GM21737 (cell line): ENCODE results near the gene RAC2.
A peak's percentile ranks its signal among the peaks of the same experiment; 100 is the strongest.

Source experiments
- ATAC-seq: cut with Tn5 transposase; IDR thresholded peaks from one replicate; pipeline ENCODE4 v1.9.1; 2021; ENCODE audit warnings: mild to moderate bottlenecking, moderate library complexity; ENCODE audit not compliant: unreplicated experiment

RAC2 gene

DNA sequence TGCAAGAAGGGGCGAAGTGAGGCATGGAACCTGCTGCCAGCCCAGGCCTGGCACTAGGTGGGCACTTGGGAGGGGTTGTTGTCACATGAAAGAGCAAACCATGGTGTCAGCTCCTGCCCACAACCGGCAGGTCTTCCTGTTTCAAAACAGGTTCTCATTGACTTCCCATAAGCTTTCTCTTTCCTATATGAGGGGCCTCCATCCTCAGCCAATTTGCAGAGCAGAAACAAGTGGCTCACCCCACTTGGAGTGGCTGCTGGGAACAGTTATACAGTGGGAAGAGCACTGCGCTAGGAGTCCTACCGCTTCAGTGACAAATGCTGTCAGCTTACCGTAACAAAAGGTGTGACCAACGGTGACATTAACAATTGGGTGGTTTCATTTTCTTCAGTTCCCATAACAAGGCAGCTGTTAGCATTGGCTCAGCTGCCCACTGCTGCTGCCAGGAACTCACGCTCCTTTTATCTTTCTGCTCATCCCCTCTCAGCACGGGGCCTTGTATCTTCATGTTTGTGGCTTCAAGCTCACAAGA is 21.6 kb downstream of the RAC2 start:
- no peak for ATAC-seq

- no peak for ATAC-seq
Measured at GRCh38 chr22:37221424-37222333, 22.4 kb downstream of the RAC2 start.

- no peak for ATAC-seq
Measured at GRCh38 chr22:37220543-37220981, 23.5 kb downstream of the RAC2 start.

DNA sequence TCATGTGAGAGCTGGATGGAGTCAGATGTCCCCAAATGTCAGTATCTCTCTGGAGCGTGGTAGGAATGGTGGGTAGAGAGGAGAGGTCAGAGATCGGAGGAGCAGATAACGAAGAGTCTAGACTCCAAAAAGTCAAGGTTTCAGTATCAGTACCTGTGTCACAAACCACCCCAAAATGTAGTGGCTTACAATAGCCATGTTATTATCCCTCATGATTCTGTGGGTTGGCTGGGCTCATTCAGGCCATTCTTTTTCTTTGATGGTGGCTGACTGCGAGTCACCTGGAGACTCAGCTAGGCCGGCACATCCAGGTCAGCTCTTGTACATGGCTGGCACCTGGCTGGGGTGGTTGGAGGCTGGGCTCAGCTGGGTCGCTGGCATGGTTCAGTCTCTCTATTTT is 24.5 kb downstream of the RAC2 start:
- ATAC-seq = peak; percentile 8

DNA sequence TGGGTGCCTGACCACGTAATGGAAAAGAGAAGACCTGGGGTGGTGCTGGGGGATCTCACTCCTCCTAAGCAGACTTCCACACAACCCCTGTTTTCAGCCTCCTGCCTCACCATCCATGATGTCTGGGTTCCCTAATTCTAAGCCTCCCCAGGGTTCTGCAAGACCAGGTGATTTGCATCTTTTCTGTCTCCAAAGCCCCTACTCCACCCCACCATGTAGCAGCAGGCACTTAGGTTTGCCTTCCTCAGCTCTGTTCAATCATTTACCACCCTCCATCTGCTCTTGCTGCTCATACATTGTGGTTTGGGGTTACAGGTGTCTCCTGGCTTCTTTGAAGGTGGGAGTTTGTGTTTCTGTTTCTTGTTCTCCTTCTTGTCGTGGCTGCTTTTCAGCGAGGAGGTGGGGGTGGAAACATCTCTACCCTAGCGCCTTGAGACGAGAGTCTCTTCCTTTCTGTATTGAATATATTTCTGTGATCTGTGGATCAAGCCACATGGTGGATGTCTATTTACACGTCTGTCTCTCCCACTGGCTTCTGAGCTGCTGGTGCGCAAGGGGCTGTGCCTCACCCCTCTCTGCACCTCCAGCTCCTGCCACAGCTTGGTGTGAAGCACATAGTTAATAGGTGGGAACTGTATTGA is 25.2 kb downstream of the RAC2 start:
- ATAC-seq = peak; percentile 66

- peak; percentile 1 for ATAC-seq
Measured at GRCh38 chr22:37218399-37218770, 25.7 kb downstream of the RAC2 start.

- no peak for ATAC-seq
Measured at GRCh38 chr22:37215890-37216289, 28.2 kb downstream of the RAC2 start.

- ATAC-seq = no peak
Measured at GRCh38 chr22:37214731-37215030, 29.4 kb downstream of the RAC2 start.

GRCh38 chr22:37213941-37214730 is 29.9 kb downstream of the RAC2 start:
- ATAC-seq = no peak

GRCh38 chr22:37213218-37213855 is 30.7 kb downstream of the RAC2 start:
- no peak for ATAC-seq

DNA sequence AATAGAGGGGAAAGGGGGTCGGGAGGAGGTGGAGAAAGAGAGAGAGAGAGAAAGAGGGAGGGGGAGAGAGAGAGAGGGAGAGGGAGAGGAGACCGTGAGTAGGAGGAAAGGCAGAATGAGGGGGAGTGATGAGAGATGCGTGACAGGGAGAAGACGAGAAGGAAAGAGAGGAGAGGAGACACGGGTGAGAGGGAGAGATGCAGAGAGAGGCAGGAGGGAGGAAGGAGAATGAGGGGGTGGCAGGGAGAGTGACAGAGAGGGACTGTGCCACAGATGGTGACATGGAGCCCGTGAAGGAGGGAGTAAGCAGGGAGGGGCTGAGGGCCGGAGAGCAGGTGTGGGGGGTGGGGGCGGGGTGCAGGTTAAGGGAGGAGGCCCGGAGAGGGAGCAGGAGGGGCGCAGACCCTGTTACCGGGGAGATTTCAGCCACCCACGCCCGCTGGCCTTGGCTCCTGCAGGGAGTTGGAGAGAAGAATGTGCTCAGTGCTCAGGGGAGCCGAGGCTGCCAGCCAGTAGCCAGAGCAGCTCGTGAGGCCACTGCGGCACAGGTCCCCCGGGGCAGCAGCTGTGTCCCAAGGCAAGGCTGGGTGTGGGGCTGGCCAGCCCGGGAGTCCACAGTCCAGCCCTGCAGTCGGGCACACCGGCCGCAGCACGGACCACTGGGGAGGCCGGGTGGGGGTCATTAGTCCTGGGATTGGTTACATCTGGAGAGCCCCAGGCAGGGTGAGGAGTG is 31.7 kb downstream of the RAC2 start, which contains the start of gene SSTR3:
SSTR3 (minus strand) TSS at position 304 of the 733 bp plus-strand sequence. CDS start 4,674 bp downstream, outside the sequence.
- no peak for ATAC-seq

DNA sequence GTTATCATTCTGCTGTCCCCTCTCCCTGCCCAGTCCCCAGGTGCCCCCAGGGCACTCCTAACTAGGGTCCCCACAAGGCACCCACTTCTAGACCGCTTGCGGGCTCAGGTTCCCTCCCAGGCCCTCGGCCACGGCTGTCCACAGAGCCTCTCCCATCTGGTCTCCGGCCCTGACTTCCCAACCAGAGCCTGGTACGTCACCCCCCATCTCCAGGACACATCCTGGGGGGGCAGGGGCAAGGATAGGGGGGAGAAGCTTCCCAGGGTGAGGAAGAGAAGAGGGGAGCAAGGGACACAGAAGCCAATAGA is 32.2 kb downstream of the RAC2 start:
- no peak for ATAC-seq

- no peak for ATAC-seq
Measured at GRCh38 chr22:37211075-37211865, 32.8 kb downstream of the RAC2 start.

DNA sequence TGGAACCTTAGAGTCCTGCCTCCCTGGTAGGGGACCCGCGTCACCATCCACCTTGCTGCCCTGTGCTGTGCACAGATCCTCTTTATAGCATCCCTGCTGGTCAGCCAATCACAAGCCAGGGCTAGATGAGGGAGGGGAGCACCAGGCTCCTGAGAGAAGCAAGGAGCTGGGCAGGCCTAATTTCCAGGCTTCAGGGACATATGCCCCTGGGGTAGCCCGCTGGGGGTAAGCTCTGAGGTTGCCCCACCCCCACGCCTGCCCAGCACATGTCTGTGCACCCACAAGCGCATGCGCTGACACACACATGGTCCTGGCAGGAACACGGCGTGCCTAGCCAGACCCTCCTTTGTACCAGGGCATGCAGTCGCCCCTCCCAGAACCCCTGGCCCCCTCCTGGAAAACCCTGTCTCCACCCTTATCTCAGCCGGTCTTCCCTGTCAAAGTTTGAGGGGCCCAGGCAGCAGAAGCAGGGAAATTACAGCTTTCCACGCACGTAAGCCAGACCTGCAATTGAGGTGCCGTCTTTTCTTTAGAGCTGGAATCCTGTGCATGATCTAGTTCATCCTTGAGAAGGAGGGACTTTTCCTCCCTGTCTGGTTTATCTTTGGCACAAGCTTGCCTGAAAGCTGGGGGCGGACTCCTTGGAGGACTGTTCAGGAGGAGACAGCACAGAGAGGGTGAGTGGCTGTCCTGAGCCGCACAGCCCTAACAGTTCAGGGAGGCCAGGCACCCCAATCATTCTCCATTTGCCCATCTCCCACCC is 33.8 kb downstream of the RAC2 start:
- no peak for ATAC-seq

DNA sequence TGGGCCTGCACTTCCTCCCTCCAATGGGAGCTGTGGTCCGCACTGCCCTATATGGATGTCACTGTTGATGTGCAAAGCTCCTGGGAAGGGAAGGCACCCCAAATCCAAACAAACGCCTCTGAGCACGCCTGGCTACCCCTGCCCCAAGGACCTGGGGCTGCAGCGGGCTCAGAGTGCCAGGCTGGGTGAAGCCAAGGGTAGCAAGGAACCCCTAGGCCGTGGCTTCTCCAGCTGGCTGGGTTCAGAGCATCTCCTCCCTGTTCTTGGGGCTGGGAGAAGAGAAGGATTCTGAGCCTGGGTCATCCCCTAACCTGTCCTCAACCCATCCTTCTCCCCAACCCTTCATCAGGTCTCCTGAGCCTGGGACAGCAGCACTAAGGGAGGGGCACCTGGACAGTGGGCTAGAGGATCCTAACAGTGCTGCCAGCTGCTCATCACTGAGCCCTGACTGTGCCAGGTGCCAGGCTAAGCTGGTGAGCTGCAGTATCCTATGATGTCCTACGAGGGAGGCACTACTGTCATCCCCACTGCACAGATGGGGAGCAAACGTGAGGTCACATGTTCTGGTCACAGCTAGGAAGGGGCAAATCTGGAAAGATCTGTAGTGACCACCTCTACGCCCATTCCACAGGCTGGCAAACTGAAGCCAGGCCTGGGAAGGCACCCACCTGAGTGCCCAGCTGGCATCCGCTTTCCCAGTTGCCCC is 34.8 kb downstream of the RAC2 start:
- no peak for ATAC-seq

GRCh38 chr22:37208401-37209139 is 35.5 kb downstream of the RAC2 start:
- no peak for ATAC-seq

GRCh38 chr22:37207981-37208380 is 36.1 kb downstream of the RAC2 start:
- no peak for ATAC-seq
